Gastrocnemius medialis (tissue), 4 donors: ENCODE data around the gene CIROP. TPM values are rescaled to one million over a fixed set of nuclear protein-coding genes. Genes with fewer than 3 reads are reported as not detected.
A peak's percentile ranks its signal among the peaks of the same experiment; 100 is the strongest.

Experiments used
- ATAC-seq, 2 donors: fragments of 150-250 bp; one replicate each; pipeline ENCODE4 v1.9.1; 2016
- DNase-seq, 2 donors: peaks; one replicate each; pipeline ENCODE4 v3.0.0-alpha.2; 2019
- H3K27ac ChIP-seq, 4 donors: fragments of 200-600 bp; sonication (generic); 1 replicate in 1 of 4; 2 replicates in 3 of 4; pipeline ENCODE4 v1.5.1; 2016 to 2018; ENCODE audit warnings: mild to moderate bottlenecking in 2 of 4, moderate library complexity in 1 of 4
- H3K27me3 ChIP-seq, 3 donors: fragments of 200-600 bp; sonication (generic) in 2 of 3; 1 replicate in 1 of 3; 2 replicates in 2 of 3; pipeline versions ENCODE4 v1.5.1 to v1.6.0; 2016 to 2019; ENCODE audit warnings: mild to moderate bottlenecking in 1 of 3, moderate library complexity in 1 of 3
- H3K36me3 ChIP-seq, 2 donors: fragments of 200-600 bp; sonication (generic) in 1 of 2; one replicate each; pipeline ENCODE4 v1.5.1; 2017 to 2018
- H3K4me1 ChIP-seq, 2 donors: fragments of 200-600 bp; sonication (generic) in 1 of 2; one replicate each; pipeline ENCODE4 v1.5.1; 2016 to 2017; ENCODE audit warnings: mild to moderate bottlenecking in 2 of 2
- H3K4me3 ChIP-seq, 4 donors: fragments of 200-600 bp; sonication (generic) in 3 of 4; 1 replicate in 1 of 4; 2 replicates in 3 of 4; pipeline ENCODE4 v1.5.1; 2016 to 2019; ENCODE audit warnings: mild to moderate bottlenecking in 2 of 4
- H3K9me3 ChIP-seq, 3 donors: fragments of 200-600 bp; sonication (generic) in 2 of 3; 1 replicate in 1 of 3; 2 replicates in 2 of 3; pipeline ENCODE4 v1.5.1; 2016 to 2019
- CTCF ChIP-seq, 5 experiments: fragments of 450-650 bp in 3 of 5; fragments of 200-600 bp in 2 of 5; sonication (generic) in 2 of 5; IDR thresholded peaks in 4 of 5; conservative IDR thresholded peaks in 1 of 5; 1 replicate in 4 of 5; 2 replicates in 1 of 5; pipeline ENCODE4 v1.5.1; 2016 to 2019; ENCODE audit warnings: antibody characterized with exemption in 5 of 5, mild to moderate bottlenecking in 3 of 5, moderate library complexity in 3 of 5
- POLR2A ChIP-seq, 2 donors: fragments of 450-650 bp; IDR thresholded peaks; one replicate each; pipeline ENCODE4 v1.6.1; 2017; ENCODE audit warnings: antibody characterized with exemption in 2 of 2, mild to moderate bottlenecking in 2 of 2, moderate library complexity in 2 of 2
- in situ Hi-C, 4 donors: fragments of 200-750 bp; cut with MboI; loops; one replicate each; pipeline versions ENCODE4 v1.15.0 to v1.8.0; 2017; ENCODE audit warnings: low sequenced_read_pairs in 4 of 4
- intact Hi-C: fragments of 100-400 bp; cut with DNase I; formaldehyde crosslinking; loops from one replicate; pipeline ENCODE4 v1.15.1; 2023; ENCODE audit warnings: low total_unique reads
- total RNA-seq, 4 donors: library from RNA; depleted of rRNA; stranded (reverse); fragments of >200 nt; gene quantifications; one replicate each; pipeline versions ENCODE4 v1.1.0 to v1.2.3, GENCODE V29; 2016

CIROP gene, protein sequence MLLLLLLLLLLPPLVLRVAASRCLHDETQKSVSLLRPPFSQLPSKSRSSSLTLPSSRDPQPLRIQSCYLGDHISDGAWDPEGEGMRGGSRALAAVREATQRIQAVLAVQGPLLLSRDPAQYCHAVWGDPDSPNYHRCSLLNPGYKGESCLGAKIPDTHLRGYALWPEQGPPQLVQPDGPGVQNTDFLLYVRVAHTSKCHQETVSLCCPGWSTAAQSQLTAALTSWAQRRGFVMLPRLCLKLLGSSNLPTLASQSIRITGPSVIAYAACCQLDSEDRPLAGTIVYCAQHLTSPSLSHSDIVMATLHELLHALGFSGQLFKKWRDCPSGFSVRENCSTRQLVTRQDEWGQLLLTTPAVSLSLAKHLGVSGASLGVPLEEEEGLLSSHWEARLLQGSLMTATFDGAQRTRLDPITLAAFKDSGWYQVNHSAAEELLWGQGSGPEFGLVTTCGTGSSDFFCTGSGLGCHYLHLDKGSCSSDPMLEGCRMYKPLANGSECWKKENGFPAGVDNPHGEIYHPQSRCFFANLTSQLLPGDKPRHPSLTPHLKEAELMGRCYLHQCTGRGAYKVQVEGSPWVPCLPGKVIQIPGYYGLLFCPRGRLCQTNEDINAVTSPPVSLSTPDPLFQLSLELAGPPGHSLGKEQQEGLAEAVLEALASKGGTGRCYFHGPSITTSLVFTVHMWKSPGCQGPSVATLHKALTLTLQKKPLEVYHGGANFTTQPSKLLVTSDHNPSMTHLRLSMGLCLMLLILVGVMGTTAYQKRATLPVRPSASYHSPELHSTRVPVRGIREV
- not detected for total RNA-seq

- Histone ChIP-seq H3K27ac (no peak within 1 kb of the TSS), H3K4me3 (no peak within 1 kb of the TSS), H3K36me3 (no peaks in the 10 kb centered on the region), H3K27me3 (no peaks in the 10 kb centered on the region), H3K4me1 (no peaks in the 10 kb centered on the region), H3K9me3 (no peaks in the 10 kb centered on the region)
- ATAC-seq (no peak), DNase-seq (no peak)
- intact Hi-C loops: no loop called here
- in situ Hi-C loops: loop anchor here in 2 of 4 donors (25.0 kb wide), 1 partner anchor 183 kb away; the partner anchor contains the start of gene HOMEZ (in 2 of the 2)
- TF ChIP-seq POLR2A (IDR thresholded peaks at IDR 0.05) (no peak), CTCF (IDR thresholded peaks at IDR 0.05 in 4 of 5, conservative IDR thresholded peaks at IDR 0.05 in 1 of 5) (no peak)
Observed at GRCh38 chr14:23104591-23105347, at the start of gene CIROP. CIROP (minus strand) TSS chr14:23104989; CDS start chr14:23104920, 69 bp downstream.

DNA sequence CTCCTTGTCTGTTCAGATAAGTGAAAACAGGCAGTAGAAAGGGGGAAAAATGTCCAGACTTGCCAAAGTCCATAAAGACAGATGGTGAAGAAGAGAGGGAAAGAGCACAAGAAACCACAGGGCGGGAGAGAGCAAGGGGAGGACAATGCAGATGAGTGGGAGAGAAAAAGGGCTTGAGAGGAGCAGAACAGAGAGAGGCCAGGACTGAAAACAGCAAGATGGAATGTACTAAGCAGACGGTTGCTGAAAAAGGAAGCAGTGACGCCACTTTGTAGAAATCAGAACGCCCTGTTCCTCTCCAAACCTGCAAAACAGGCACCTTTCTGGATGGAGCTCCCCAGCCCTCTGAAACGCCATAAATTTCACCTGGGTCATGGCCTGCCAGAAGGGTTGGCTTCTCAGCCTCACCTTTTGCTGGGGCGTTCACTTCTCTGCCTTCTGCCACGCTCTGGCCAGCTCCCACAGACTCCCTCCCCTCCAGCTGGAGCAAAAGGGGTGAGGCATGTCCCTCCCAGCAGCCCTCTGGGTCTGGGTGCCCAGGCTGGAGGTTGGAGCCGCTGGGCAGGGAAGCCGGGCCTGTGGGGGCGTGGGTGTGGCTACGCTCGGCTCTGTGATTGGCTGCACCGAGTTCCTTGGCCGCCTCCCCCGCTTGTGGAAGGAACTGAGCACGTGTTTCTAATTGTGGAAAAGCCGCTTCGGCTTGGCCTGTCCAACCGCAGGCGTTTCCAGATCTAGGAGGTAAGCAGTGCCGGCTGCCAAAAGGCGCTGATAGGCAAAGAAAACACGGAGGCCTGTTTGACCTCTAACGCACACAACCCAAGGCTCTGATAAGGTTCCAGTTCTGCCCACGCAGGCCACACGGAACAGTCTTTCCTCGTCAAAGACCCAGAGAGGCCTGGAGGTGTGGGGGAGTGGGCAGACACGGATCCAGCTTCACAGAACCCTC is 49.3 kb upstream of the CIROP start:
- Histone ChIP-seq H3K36me3 (peaks cover 0 to 19% of the 10 kb centered on the region in 2 donors), H3K27me3 (no peaks in the 10 kb centered on the region), H3K4me1 (peaks cover 54 to 67% of the 10 kb centered on the region in 2 donors), H3K27ac (peak overlapping the region; percentile 90 to 97 (median 96)), H3K9me3 (no peaks in the 10 kb centered on the region), H3K4me3 (peak overlapping the region; percentile 48 to 55 (median 54))
- in situ Hi-C loops: no loop called here
- DNase-seq: peak; percentile 98 to 99
- ATAC-seq: peak; percentile 79 to 82
- intact Hi-C loops: loop anchor here (1.0 to 2.0 kb wide), 4 partner anchors 8 to 147 kb away; partner anchors contain the start of gene SLC7A8
- peak; percentile 88 to 98 for TF ChIP-seq POLR2A (IDR thresholded peaks at IDR 0.05)
- no peak for TF ChIP-seq CTCF (IDR thresholded peaks at IDR 0.05 in 4 of 5, conservative IDR thresholded peaks at IDR 0.05 in 1 of 5)

DNA sequence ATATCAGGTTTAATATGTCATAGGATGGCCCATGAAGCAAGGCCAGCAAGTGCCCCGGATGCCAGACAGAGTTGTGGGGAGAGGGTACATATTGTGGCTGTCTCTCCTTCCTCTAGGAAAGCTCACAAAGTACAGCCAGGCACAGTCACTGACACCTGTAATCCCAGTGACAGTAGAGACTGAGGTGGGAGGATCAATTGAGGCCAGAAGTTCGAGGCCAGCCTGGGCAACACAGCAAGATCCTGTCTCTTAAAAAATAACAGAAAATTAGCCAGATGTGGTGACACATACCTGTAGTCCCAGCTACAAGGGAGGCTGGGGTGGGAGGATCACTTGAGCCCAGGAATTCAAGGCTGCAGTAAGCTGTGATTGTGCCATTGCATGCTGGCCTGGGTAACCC is 46.6 kb upstream of the CIROP start:
- no peak for DNase-seq
- intact Hi-C loops (no loop called here), in situ Hi-C loops (no loop called here)
- H3K36me3 ChIP-seq: peaks cover 0 to 8% of the 10 kb centered on the region in 2 donors
- no peaks in the 10 kb centered on the region for H3K9me3 ChIP-seq
- peak overlapping the region; percentile 90 to 97 (median 96) for H3K27ac ChIP-seq
- no peak for ATAC-seq
- H3K4me1 ChIP-seq: peaks cover 79 to 81% of the 10 kb centered on the region in 2 donors
- TF ChIP-seq CTCF (IDR thresholded peaks at IDR 0.05 in 4 of 5, conservative IDR thresholded peaks at IDR 0.05 in 1 of 5): no peak
- TF ChIP-seq POLR2A (IDR thresholded peaks at IDR 0.05): no peak
- no peak overlapping the region for H3K4me3 ChIP-seq
- no peaks in the 10 kb centered on the region for H3K27me3 ChIP-seq
